IMR-90 (cell line): ENCODE measurements around the gene NR2C1. TPM values are rescaled to one million over a fixed set of nuclear protein-coding genes. Genes with fewer than 3 reads are reported as not detected.

Source experiments
- polyA plus RNA-seq, 3 experiments: library from polyadenylated mRNA; depleted of rRNA; stranded (reverse); fragments of >200 nt; gene quantifications; 2 replicates each; pipeline ENCODE4 v1.2.3, GENCODE V29; 2012; ENCODE audit warnings: low replicate concordance in 1 of 3
- total RNA-seq: library from RNA; depleted of rRNA; stranded (reverse); fragments of >200 nt; gene quantifications from 2 replicates; pipeline ENCODE4 v1.2.3, GENCODE V29; 2012; rRNA removed

NR2C1 gene
- total and polyA plus RNA-seq, 2 of the 4 experiments (the other 2 are of a cell fraction), result 12.7 to 14.1 TPM

Other genes with a start within 250 kb of the NR2C1 start
- 116 and 166 TPM in 2 replicates for gene NDUFA12, start 69.9 kb downstream of the NR2C1 start, total RNA-seq
- 114 and 135 TPM in 2 replicates for gene NDUFA12, start 69.9 kb downstream of the NR2C1 start, polyA plus RNA-seq (2012; rRNA removed)
- 9.5 and 9.7 TPM in 2 replicates for gene FGD6, start 143.8 kb upstream of the NR2C1 start, total RNA-seq
- 2.0 and 2.6 TPM in 2 replicates for gene FGD6, start 143.8 kb upstream of the NR2C1 start, polyA plus RNA-seq (2012; rRNA removed)
- 83.6 and 90.2 TPM in 2 replicates for gene VEZT, start 144.2 kb upstream of the NR2C1 start, total RNA-seq
- gene VEZT, start 144.2 kb upstream of the NR2C1 start, polyA plus RNA-seq (2012; rRNA removed), result 44.6 and 54.5 TPM in 2 replicates